Transverse colon (tissue), 4 donors: Measurements from ENCODE around the gene GLS.

Experiments used
- CTCF ChIP-seq, 5 experiments: fragments of 200-600 bp in 3 of 5; fragments of 450-650 bp in 2 of 5; sonication (generic) in 3 of 5; IDR thresholded peaks; 1 replicate in 2 of 5; 2 replicates in 3 of 5; pipeline ENCODE4 v1.5.1; 2016 to 2017; ENCODE audit warnings: antibody characterized with exemption in 5 of 5, inconsistent platforms in 3 of 5, mild to moderate bottlenecking in 2 of 5, moderate library complexity in 1 of 5
- POLR2A ChIP-seq: fragments of 450-650 bp; IDR thresholded peaks from one replicate; pipeline ENCODE4 v1.6.1; 2016; ENCODE audit warnings: antibody characterized with exemption, mild to moderate bottlenecking, moderate library complexity
- POLR2AphosphoS5 ChIP-seq, 3 donors: sonication (generic); formaldehyde crosslinking; IDR thresholded peaks; one replicate each; pipeline ENCODE4 v1.6.1; 2016; ENCODE audit warnings: antibody characterized with exemption in 3 of 3

DNA sequence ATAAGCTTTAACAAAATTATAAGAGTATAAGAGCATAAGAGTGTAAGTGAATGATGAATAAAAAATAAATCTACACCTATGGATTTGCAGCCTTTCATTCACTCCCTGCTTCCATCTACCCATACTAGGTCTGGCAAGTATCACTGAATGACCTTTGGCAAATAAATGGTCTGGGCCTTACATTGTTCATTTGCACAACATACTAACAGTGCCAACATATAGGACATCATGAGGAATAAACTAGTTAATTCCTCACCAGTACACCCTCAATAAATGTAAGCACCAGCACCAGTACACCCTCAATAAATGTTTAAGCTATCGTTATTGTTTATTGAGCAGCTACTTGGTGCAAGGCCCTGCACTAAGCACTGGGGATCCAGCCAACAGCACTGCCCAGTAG, 106.5 kb downstream of the GLS start:
- no peak for TF ChIP-seq CTCF (IDR thresholded peaks at IDR 0.05)
- no peak for TF ChIP-seq POLR2AphosphoS5 (IDR thresholded peaks at IDR 0.05)
- no peak for TF ChIP-seq POLR2A
